Right renal pelvis (tissue), 4 donors: Measurements from ENCODE around the gene PSMC3. TPM values are rescaled to one million over a fixed set of nuclear protein-coding genes. Genes with fewer than 3 reads are reported as not detected.

Experiments
- DNase-seq, 4 donors: peaks; one replicate each; pipeline ENCODE4 v3.0.0-alpha.2; 2013; ENCODE audit warnings: low read depth in 4 of 4, low spot score in 3 of 4, missing footprints in 1 of 4
- polyA plus RNA-seq, 4 donors: library from polyadenylated mRNA; unstranded; fragments of 120-200 nt; gene quantifications; one replicate each; pipeline ENCODE4 v1.2.1, GENCODE V29; 2013; ENCODE audit not compliant: insufficient read length in 4 of 4

Gene PSMC3
- polyA plus RNA-seq, 4 donors = 146 to 162 (median 150) TPM

DNA sequence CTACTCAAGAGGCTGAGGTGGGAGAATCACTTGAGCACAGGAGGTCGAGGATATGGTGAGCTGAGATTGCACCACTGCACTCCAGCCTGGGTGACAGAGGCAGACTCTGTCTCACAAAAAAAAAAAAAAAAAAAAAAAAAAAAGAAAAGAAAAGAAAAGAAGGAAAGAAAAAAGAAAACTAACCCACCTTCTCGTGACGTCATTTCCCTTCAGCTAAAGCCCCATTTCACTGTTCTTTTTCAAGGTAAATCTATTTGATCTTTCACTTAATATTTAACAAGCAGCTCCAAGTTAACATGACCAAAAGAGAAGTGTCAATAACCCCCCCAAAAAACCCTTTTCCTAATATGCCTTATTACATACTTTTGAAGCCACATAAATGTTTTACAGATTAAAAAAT lies 17.6 kb upstream of the PSMC3 start:
- DNase-seq = no peak

DNA sequence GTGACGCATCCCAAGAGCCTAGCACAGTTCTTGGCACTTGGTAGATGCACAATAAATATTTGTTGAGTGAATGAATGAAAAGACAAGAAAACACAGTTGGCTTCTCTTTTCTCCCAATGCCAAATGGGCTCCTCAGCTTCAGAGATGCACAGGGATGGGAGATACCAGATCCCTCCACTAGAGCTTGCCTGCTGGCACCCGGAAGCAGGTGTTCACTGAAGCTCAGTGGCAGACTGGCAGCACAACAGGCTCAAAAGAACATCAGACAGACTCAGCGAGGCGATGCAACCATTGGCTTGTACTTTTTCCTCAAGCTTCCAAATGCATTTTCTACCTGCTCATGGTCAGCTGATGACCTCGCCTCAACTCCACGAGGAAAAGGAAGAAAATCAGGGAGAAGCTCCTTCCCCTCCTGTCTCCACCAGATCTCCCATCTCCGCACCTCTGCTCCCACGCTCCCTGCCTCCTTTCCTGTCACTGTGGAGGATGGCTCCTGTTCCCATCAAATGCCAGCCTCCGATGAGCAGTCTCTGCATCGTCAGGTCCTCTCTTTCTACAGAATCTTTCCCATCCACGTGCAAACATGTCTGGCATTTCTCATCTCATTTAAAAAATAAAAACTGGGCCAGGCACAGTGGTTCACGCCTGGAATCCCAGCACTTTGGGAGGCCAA lies 16.9 kb upstream of the PSMC3 start:
- no peak for DNase-seq

DNA sequence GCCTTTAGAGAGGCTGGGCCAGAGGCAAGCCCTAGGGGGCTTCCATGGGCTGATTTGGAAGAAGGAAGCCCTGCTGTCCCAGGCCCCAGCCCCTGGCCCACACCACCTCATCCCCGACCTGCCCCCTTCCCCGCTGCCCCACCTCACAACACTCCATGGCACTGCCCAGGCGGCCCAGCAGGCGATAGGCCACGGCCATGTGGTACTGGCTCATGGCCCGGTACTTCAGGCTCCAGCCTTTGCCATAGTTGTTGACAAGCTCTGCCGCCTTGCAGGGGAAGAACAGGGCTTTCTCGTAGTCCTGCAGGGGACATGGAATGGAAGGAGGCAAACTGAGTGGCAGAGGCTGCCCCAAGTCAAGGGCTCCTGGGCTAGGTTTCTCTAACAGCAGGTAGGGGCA lies 16.3 kb upstream of the PSMC3 start:
- no peak for DNase-seq

DNA sequence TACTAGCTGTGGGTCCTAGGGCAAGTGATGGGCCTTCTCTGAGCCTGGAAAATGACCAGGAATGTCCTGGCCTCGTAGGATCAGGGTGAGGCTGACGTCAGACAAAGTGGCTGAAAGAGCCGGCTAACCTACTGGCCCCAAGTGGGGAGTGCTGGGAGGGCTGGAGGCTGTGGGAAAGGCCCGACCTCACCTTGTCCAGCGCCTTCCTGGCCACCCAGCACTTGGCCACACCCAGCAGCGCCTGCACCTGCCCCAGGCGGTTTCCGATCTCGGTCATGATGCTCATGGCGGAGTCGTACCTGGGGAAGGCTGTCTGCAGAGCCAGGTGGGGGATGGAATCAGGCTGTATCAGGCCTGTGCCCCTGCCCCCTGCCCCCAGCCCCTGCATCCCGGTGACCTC lies 15.2 kb upstream of the PSMC3 start:
- no peak for DNase-seq

DNA sequence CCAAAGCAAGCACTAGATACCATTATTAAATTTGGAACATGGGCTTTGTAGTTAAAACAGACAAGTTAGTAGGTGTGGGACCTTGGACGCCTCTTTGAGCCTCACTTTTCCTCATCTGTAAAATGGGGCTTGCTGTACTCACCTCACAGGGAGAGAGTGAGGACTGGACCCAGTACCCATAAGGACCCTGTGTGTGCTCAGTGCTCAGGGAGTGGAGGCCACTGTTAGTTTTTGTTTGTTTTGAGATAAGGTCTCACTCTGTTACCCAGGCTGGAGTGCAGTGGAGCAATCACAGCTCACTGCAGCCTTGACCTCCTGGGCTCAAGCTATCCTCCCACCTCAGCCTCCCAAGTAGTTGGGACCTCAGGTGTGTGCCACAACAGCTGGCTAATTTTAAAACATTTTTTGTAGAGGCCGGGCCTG lies 13.8 kb upstream of the PSMC3 start:
- no peak for DNase-seq

DNA sequence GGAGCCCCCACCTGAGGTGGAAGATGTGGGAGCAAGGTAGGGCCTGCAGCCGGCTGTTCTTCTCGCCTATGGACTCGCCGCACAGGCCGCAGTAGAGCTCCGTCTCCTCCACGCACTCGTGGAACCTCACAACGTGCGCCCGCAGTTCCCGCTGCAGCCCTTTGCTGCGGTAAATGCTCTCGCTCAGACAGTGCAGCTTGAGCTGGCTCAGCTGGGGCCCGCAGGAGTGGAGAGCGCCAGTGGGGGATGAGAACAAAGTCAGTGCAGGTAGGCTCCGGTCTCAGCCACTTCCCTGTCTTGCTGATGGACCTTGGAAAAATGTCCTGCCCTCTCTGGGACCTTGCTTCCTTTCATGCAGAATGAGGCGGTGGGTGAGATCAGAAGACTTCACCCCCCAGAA lies 12.5 kb upstream of the PSMC3 start:
- DNase-seq = no peak

DNA sequence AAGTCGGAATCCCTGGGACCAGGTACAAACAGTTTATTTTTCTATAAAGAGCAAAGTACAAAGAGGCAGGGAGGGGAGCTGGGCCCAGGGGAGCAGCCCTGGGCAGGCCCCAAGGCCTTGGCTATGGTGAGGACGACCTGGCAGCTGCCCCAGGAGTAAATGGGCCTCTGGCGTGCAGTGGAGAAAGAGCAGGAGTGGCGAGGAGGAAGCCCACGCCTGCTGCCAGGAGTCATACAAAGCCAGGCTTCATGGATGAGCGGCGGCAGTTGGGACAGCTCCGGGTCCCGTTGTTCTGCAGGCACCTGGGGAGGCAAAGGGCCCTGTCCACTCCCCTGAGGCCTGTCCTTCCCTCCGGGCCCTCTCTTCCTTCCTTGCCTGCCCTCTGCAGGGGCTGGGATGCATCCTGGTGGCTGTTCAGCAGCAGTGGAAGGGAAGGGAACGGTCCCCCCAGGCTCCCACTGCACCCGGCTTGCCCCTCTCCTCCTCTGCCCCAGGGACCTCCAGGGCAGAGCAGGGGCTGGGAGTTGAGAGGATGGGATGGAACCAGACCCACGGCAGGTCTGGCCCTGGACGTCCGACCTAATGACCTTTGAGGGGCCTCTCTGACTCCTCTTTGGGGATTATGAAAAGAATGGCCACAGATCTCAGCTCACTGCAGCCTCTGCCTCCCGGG lies 11.6 kb upstream of the PSMC3 start:
- no peak for DNase-seq

DNA sequence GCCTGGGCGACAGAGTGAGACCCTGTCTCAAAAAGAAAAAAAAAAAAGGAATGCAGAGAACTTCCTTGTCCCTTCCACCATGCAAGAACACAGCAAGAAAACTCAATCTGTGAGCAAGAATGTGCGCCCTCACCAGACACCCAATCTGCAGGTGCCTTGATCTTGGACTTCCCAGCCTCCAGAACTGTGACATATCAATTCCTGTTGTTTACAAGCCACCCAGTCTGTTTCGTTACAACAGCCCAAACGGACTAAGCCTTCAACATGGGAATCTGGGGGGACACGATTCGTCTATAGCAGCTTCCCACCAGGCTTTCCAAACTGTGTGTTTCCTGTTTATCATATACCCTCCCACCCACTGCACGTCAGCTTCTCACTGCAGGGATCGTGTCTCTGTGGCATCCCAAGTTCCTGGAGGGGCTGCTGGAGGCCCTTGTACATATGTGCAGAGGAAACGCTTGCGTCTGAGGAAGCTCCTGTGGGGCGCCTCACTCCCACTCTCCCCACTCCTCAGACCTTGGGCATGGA lies 11.0 kb upstream of the PSMC3 start:
- no peak for DNase-seq

DNA sequence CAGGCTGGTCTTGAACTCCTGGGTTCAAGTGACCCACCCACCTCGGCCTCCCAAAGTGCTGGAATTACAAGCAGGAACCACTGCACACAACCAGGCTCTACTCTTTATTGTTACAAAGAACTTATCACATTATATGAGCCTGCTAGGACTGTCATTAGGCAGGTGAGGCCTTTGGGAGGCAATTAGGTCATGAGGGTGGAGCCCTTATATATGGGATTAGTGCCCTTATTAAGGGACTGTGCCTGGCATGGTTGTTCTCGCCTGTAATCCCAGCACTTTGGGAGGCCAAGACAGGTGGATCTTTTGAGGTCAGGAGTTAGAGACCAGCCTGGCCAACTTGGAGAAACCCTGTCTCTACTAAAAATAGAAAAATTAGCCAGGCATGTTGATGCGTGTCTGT lies 10.5 kb upstream of the PSMC3 start:
- no peak for DNase-seq

DNA sequence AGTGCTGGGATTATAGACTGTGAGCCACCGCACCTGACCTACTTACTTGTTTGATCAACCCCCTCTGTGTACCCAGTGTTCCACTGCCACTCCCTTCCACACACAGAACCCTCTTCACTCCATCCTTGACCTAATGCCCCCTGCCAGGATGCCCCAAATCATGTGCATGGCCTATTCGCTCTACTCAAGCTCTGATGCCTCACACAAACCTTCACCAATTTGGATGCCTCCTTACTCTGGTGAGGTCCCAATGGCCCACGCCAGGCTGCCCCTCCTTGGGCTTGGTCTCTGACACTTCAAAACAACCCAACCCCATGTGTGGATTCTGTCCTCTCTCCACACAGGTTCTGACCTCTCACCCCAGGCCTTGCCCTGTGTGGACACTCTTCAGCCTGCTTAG lies 9.4 kb upstream of the PSMC3 start:
- DNase-seq = no peak

DNA sequence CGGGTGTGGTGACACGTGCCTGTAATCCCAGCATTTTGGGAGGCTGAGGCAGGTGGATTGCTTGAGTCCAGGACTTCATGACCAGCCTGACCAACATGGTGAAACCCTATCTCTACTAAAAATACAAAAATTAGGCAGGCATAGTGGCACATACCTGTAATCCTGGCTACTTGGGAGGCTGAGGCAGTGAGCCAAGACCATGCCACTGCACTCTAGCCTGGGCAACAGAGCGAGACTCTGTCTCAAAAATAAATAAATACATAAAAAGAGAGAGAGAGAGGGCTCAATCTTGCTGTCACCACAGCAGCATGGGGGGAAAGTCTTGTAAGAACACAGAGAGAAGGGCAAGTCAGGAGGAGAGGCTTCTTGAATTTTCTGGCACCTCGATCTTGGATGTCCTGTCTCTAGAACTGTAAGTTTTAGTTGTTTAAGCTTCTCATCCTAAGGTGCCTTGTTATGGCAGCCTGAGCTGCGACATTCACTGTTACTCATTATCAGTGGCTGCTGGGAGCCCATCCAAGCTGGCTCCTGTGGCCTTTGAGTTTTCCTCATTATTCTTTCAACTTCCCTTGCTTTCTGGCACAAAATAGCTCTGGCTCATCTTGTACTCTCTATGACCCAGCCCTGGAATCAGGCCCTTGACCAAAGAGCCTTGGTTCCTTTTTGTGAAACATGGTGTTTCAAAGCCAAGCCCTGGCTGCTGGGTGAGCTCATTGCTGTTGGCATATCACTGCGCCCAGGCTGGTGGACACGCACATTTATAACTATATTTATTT lies 8.0 kb upstream of the PSMC3 start:
- no peak for DNase-seq

DNA sequence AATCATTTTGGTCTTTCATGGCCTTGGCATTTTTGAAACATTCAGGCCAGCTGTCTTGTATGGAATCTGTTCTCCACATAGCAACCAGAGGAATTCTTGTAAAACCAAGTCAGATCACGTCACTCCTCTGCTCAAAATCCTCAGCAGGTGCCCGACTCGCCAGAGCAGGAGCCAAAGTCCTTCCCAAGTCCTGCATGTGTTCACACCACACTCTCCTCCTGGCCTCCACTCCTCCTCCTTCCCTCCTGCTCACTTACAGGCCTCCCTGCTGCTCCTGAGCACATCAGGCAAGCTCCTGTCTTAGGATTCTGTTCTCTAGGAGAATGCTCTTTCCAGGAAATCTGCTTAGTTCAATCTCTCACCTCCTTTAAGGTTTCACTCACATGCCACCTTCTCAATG lies 6.9 kb upstream of the PSMC3 start:
- DNase-seq = no peak

DNA sequence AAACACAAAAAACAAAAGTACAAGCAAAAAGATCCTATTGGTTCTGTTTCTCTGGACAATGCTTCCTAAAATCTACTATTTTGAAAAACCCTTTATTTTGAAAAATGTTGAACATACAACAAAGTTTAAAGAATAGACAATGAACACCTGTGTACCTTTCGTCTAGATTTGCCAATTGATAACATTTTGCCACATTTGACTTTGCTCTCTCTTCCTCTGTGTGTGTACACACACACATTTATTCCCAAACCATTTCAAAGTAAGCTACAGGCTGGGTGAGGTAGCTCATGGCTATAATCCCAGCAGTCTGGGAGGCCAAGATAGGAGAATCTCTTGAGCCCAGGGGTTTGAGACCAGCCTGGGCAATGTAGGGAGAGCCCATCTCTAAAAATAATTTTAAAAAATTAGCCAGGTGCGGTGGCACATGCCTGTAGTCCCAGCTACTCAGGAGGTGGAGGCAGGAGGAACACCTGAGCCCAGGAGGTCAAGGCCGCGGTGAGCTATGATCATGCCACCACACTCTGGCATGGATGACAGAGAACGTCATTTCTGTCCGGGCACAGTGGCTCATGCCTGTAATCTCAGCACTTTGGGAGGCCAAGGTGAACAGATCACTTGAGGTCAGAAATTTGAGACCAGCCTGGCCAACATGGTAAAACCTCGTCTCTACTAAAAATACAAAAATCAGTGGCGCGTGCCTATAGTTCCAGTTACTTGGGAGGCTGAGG lies 5.3 kb upstream of the PSMC3 start:
- no peak for DNase-seq

DNA sequence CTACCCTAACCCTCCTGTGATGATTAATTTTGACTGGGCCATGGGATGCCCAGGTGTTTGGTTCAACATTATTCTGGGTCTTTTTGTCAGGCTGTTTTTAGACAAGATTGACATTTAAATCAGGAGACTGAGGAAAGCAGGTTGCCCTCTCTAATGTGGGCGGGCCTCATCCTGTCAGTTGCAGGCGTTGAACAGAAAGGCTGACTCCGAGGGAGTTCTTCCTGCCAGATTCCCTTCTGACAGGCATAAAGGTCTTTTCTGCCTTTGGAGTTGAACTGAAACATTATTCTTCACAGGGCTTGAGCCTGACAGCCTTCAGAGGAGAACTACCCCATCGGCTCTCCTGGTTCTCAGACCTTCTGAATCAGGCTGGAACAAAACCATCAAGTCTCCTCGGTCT lies 4.3 kb upstream of the PSMC3 start:
- no peak for DNase-seq

DNA sequence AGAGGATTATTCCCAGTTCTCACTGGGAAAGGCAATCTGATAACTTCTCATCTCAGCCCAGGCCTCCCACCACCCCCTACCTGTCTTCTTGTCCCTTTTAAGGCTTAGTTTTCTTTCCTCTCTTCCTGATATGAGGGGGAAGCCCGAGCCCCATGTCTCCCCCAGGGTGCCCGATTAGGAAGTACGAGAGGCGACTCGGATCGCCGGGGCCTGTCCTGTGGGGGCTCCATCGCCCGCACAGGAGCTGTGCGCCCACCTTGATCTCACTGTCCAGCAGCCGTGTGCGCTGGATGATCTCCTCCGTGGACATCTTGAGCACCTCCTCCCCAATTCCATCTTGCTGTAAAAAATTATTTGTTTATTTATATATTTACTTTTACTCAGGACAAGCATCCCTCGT lies 628 bp downstream of the PSMC3 start:
- DNase-seq = no peak

DNA sequence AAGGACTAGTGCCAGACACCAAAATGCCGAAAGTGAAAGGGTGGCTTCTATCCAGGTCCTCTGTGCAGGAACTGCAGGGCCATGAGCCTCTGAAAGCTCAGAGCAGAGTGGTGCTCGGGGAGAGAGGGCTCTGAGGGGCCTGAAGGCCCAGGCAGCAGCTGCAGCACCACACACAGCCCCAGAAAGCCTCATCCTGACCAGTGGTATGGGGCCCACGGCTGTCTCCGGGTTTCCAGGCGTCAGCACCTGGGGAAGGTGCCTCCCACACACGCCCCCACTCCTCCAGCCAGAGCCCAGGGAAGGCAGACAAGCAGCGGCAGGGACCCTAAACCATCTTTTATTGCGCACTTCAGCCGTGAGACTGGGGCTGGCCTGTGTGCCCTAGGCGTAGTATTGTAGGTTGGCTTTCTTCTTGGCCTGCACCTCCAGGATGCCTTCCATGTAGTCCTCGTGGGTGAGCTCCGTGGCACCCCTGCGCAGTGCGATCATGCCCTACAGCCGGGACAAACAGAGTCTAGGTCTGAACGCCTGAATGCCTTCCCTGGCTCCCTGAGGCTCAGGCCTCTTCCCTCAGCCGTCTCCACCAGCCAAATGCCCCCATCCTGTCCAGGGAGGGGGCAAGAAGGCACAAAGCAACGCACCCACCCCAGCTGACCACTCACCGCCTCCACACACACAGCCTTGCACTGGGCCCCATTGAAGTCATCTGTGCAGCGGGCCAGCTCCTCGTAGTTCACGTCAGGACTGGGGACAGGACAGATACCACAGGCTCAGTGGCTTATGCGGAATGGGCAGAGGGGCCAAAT lies 7.6 kb downstream of the PSMC3 start:
- DNase-seq = no peak

DNA sequence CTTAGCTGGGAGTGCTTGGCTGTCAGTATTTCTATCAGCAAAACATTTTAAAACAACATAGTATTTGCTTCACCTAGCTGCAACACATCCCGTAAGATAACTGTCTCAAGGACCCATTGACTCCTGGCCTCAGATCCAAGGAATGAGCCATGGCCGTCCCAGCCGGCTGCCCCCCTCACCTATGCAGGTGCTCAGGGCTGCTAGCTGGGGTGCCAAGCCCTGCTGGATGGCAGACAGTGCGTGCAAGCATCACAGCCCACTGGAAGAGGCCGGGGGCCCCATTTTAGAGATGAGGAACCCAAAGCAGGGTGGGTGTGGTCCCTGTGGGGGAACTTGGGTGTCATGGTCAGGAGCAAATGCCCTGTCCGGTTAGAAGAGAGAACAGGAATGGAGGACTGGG lies 8.5 kb downstream of the PSMC3 start:
- no peak for DNase-seq

DNA sequence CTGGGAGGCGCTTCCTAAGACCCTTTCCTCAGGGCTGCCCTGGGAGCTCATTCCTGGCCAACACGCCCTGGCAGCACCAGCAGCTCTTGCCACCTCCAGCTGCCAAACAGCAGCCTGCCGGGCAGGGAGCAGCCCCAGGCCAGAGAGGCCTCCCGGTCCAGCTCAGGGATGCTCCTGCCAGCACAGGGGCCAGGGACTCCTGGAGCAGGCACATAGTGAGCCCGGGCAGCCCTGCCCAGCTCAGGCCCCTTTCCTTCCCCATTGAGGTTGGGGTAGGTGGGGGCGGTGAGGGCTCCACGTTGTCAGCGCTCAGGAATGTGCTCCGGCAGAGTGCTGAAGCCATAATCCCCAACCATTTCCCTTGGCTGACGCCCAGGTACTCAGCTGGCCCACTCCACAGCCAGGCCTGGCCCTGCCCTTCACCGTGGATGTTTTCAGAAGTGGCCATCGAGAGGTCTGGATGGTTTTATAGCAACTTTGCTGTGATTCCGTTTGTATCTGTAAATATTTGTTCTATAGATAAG lies 10.2 kb downstream of the PSMC3 start:
- DNase-seq = no peak

DNA sequence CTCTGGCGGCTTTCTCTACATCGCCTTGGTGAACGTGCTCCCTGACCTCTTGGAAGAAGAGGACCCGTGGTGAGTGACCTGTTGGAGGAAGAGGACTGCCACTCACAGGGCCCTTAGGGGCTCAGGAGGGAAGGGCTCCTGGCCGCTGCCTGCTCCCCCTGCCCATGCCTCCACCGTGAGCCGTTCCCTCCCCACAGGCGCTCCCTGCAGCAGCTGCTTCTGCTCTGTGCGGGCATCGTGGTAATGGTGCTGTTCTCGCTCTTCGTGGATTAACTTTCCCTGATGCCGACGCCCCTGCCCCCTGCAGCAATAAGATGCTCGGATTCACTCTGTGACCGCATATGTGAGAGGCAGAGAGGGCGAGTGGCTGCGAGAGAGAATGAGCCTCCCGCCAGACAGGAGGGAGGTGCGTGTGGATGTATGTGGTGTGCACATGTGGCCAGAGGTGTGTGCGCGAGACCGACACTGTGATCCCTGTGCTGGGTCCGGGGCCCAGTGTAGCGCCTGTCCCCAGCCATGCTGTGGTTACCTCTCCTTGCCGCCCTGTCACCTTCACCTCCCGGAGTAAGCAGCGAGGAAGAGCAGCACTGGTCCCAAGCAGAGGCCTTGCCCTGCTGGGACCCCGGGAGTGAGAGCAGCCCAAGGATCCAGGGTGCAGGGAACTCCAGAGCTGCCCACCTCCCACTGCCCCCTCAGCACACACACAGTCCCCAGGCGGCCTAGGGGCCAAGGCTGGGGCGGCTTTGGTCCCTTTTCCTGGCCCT lies 11.0 kb downstream of the PSMC3 start:
- DNase-seq = no peak
